ENCODE results near the gene RET. TPM values are rescaled to one million over a fixed set of nuclear protein-coding genes. Genes with fewer than 3 reads are reported as not detected.

Gene RET
- total RNA-seq, 1 experiment from 2014 or later, result not detected

DNA sequence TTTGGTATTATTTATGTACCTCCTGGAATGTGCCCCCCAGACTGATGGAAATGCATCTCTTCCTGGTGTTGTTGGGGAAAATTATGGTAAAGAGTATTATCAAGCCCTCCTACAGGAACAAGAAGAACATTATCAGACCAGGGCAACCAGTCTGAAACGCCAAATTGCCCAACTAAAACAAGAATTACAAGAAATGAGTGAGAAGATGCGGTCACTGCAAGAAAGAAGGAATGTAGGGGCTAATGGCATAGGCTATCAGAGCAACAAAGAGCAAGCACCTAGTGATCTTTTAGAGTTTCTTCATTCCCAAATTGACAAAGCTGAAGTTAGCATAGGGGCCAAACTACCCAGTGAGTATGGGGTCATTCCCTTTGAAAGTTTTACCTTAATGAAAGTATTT, 78.4 kb downstream of the RET start:
- BruUV-seq (replicated peaks), result no TSS peak
- Mint-ChIP-seq H3K9me3 (ENCODE audit: unreplicated experiment) (no peaks in the 10 kb centered on the region), H3K27me3 (ENCODE audit: insufficient read depth, unreplicated experiment) (no peaks in the 10 kb centered on the region), H3K36me3 (ENCODE audit: insufficient read depth, unreplicated experiment) (no peaks in the 10 kb centered on the region), H3K4me3 (ENCODE audit: unreplicated experiment) (no peak overlapping the region), H3K27ac (ENCODE audit: unreplicated experiment) (no peak overlapping the region), H3K4me1 (ENCODE audit: low read depth, unreplicated experiment) (no peaks in the 10 kb centered on the region)
- H3K4me1 ChIP-seq, result peaks cover 5% of the 10 kb centered on the region; the same call in 1 of the 2 replicates
- DNase-seq, result no peak
- 0 out of 2 replicates have a peak, but pooled peaks cover 6% of the 10 kb centered on the region for H3K9me3 ChIP-seq
- TF ChIP-seq, protein P1, sequence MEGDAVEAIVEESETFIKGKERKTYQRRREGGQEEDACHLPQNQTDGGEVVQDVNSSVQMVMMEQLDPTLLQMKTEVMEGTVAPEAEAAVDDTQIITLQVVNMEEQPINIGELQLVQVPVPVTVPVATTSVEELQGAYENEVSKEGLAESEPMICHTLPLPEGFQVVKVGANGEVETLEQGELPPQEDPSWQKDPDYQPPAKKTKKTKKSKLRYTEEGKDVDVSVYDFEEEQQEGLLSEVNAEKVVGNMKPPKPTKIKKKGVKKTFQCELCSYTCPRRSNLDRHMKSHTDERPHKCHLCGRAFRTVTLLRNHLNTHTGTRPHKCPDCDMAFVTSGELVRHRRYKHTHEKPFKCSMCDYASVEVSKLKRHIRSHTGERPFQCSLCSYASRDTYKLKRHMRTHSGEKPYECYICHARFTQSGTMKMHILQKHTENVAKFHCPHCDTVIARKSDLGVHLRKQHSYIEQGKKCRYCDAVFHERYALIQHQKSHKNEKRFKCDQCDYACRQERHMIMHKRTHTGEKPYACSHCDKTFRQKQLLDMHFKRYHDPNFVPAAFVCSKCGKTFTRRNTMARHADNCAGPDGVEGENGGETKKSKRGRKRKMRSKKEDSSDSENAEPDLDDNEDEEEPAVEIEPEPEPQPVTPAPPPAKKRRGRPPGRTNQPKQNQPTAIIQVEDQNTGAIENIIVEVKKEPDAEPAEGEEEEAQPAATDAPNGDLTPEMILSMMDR (IDR thresholded peaks at IDR 0.05; ENCODE audit: insufficient read depth in 1 of 2, low read depth in 1 of 2, low read length in 1 of 2, severe bottlenecking in 1 of 2, unreplicated experiment in 1 of 2), result no peak
- ChIA-PET CTCF (no interaction called here), POLR2A (no interaction called here)
- no peaks in the 10 kb centered on the region for H3K27me3 ChIP-seq (replicated peaks; ENCODE audit: control insufficient read depth, insufficient read depth, low read length)
- no peak overlapping the region for H3K4me3 ChIP-seq (ENCODE audit: low read depth, low read length)
- intact Hi-C loops (cut with micrococcal nuclease; ENCODE audit: unreplicated experiment), result no loop called here
- no peaks in the 10 kb centered on the region for H3K36me3 ChIP-seq (ENCODE audit: control insufficient read depth, insufficient read depth, low read length)

DNA sequence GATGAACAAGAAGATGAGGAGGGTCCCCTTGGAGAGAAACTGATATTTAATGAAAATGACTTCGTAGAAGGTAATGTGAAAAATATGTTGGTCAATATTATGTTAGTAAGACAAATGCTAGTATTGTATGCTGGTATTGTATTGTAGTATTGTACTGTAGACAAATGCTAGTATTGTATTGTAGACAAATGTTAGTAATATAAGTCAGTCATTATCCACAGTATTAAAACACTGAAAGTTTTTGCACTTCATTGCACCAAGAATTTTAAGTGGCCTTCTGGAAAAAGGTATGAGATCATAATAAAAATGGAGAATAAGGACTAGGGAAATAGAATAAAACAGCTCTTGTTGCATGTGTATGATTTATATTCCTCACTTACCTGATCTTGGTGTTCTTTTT, 78.9 kb downstream of the RET start:
- Mint-ChIP-seq H3K9me3 (ENCODE audit: unreplicated experiment) (no peaks in the 10 kb centered on the region), H3K27me3 (ENCODE audit: insufficient read depth, unreplicated experiment) (no peaks in the 10 kb centered on the region), H3K4me1 (ENCODE audit: low read depth, unreplicated experiment) (no peaks in the 10 kb centered on the region), H3K27ac (ENCODE audit: unreplicated experiment) (no peak overlapping the region), H3K4me3 (ENCODE audit: unreplicated experiment) (no peak overlapping the region), H3K36me3 (ENCODE audit: insufficient read depth, unreplicated experiment) (no peaks in the 10 kb centered on the region)
- H3K9me3 ChIP-seq, result 0 out of 2 replicates have a peak, but pooled peaks cover under 1% of the 10 kb centered on the region
- H3K27me3 ChIP-seq (replicated peaks; ENCODE audit: control insufficient read depth, insufficient read depth, low read length), result no peaks in the 10 kb centered on the region
- DNase-seq, result no peak
- intact Hi-C loops (cut with micrococcal nuclease; ENCODE audit: unreplicated experiment), result no loop called here
- ChIA-PET POLR2A (no interaction called here), CTCF (no interaction called here)
- TF ChIP-seq, protein P1 (IDR thresholded peaks at IDR 0.05; ENCODE audit: insufficient read depth in 1 of 2, low read depth in 1 of 2, low read length in 1 of 2, severe bottlenecking in 1 of 2, unreplicated experiment in 1 of 2), result no peak
- peaks cover 5% of the 10 kb centered on the region; the same call in 1 of the 2 replicates for H3K4me1 ChIP-seq
- BruUV-seq (replicated peaks), result no TSS peak
- H3K4me3 ChIP-seq (ENCODE audit: low read depth, low read length), result no peak overlapping the region
- no peaks in the 10 kb centered on the region for H3K36me3 ChIP-seq (ENCODE audit: control insufficient read depth, insufficient read depth, low read length)

DNA sequence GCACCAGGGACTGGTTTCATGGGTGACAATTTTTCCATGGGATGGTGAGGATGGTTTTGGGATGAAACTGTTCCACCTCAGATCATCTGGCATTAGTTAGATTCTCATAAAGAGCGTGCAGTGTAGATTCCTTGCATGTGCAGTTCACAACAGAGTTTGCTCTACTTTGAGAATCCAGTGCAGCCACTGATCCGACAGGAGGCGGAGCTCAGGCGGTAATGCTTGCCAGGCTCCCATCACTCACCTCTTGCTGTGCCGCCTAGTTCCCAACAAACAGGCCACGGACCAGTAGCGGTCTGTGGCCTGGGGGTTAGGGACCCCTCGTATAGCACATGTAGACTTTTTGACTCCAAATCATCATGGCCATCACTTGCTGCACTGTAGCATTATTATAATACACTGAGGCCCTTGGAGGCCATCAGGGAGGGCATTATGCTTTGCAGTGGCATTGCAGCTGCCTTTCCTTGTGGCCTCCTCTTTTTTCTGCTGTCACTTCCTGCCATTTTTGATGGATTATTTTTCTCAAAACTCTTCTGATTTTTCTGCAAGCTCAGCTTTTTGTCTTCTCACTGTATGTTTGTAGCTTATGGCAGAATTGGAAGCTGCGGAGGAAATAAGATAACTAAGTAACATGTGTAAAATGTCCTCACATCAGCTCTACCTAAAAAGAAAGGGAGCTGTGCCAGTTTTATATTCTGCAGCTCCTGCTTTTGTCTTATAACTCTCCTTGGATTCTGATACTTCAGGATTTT, 79.9 kb downstream of the RET start:
- Histone ChIP-seq H3K9me3 (no peaks in the 10 kb centered on the region), H3K27me3 (replicated peaks; ENCODE audit: control insufficient read depth, insufficient read depth, low read length) (no peaks in the 10 kb centered on the region), H3K4me1 (peaks cover 5% of the 10 kb centered on the region; the same call in 1 of the 2 replicates), H3K4me3 (ENCODE audit: low read depth, low read length) (no peak overlapping the region), H3K36me3 (ENCODE audit: control insufficient read depth, insufficient read depth, low read length) (no peaks in the 10 kb centered on the region)
- Mint-ChIP-seq H3K36me3 (ENCODE audit: insufficient read depth, unreplicated experiment) (no peaks in the 10 kb centered on the region), H3K9me3 (ENCODE audit: unreplicated experiment) (no peaks in the 10 kb centered on the region), H3K27ac (ENCODE audit: unreplicated experiment) (no peak overlapping the region), H3K27me3 (ENCODE audit: insufficient read depth, unreplicated experiment) (no peaks in the 10 kb centered on the region), H3K4me3 (ENCODE audit: unreplicated experiment) (no peak overlapping the region), H3K4me1 (ENCODE audit: low read depth, unreplicated experiment) (no peaks in the 10 kb centered on the region)
- TF ChIP-seq, protein P1 (IDR thresholded peaks at IDR 0.05; ENCODE audit: insufficient read depth in 1 of 2, low read depth in 1 of 2, low read length in 1 of 2, severe bottlenecking in 1 of 2, unreplicated experiment in 1 of 2), result no peak
- ChIA-PET CTCF (interaction anchor here (0.6 kb wide), 1 partner anchor 584 kb away, joined by 3 read pairs; no protein-coding TSS in a partner anchor), POLR2A (no interaction called here)
- intact Hi-C loops (cut with micrococcal nuclease; ENCODE audit: unreplicated experiment), result no loop called here
- no peak for DNase-seq
- no TSS peak for BruUV-seq (replicated peaks)
